ENCODE measurements around the gene SATB1.

Gene SATB1

DNA sequence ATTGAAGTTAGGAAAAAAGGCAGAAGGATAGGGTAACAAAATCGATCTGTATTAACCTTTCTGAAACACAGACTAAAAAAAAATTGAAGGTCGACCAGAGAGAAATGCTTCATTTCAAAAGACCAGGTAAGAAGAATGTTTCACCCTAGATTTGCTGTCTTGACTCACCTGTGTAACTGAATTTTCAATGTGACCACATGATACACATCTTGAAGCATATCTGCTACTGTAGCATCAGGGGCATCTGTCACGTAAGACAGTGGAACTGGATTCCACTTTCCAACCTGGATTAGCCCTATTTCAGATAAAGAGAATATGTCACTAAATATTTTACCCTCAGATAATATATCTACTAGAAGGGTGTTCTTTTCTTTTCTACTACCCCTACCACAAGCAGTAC lies 9.3 kb downstream of the SATB1 start:
- no peak overlapping the region for H3K27ac ChIP-seq (ENCODE audit: extremely low read depth, low read depth, low read length)
- H3K4me3 ChIP-seq (ENCODE audit: low read depth, low read length) = no peak overlapping the region
- TF ChIP-seq ZNF561 (tag by site-specific recombination; IDR thresholded peaks at IDR 0.05; ENCODE audit: borderline replicate concordance) (no peak), RBAK (tag by site-specific recombination; IDR thresholded peaks at IDR 0.05) (no peak), HOXC10 (CRISPR knock-in tag; IDR thresholded peaks at IDR 0.05) (no peak), KLF1 (tag by site-specific recombination; IDR thresholded peaks at IDR 0.05) (no peak), ZNF426 (tag by site-specific recombination; IDR thresholded peaks at IDR 0.05) (no peak), GLIS2 (tag by site-specific recombination; IDR thresholded peaks at IDR 0.05) (no peak), YY1 (tag by site-specific recombination; IDR thresholded peaks at IDR 0.05) (no peak), ZNF394 (tag by site-specific recombination; IDR thresholded peaks at IDR 0.05; ENCODE audit: borderline replicate concordance) (no peak), ZNF24 (tag by site-specific recombination; IDR thresholded peaks at IDR 0.05) (no peak), ZNF629 (tag by site-specific recombination; IDR thresholded peaks at IDR 0.05) (no peak), ZNF324 (tag by site-specific recombination; IDR thresholded peaks at IDR 0.05) (no peak), BCL11B (tag by site-specific recombination; IDR thresholded peaks at IDR 0.05; ENCODE audit: low read depth) (no peak), KLF8 (tag by site-specific recombination; IDR thresholded peaks at IDR 0.05) (no peak), ZNF660 (tag by site-specific recombination; IDR thresholded peaks at IDR 0.05) (no peak), ZSCAN5A (tag by site-specific recombination; IDR thresholded peaks at IDR 0.05) (no peak), PRDM6 (tag by site-specific recombination; IDR thresholded peaks at IDR 0.05) (no peak)
- CTCF ChIA-PET = no interaction called here
- peaks cover 0 to 24% of the 10 kb centered on the region in 2 experiments; a peak in 2 of 3 replicates for H3K36me3 ChIP-seq (ENCODE audit: control insufficient read depth in 2 of 2, insufficient read depth in 1 of 2, low read length in 2 of 2)
- no peaks in the 10 kb centered on the region for H3K9me3 ChIP-seq (ENCODE audit: control insufficient read depth, insufficient read depth, low read depth, low read length)
- POLR2A ChIA-PET = no interaction called here
- H3K4me1 ChIP-seq (ENCODE audit: control insufficient read depth, insufficient read depth, low read length) = peaks cover 3% of the 10 kb centered on the region

DNA sequence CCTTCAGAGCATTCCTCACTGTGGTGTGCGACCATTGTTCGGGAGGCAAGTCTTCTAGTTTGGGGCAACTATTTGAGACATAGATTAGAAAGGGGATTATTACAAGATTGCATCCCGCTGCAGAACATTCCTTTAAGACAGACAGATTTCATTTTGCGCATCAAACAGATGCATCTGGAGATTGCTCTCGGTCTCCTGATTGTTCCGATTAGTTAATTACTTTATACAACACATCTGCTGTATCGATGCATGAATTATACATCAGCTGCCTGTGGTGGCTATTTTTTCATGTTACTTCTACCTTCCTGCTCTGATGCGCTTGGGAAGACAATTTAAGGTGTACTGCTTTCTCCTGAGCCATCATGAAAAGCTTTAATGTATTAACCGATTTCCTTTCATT lies 10.0 kb downstream of the SATB1 start:
- no peak for TF ChIP-seq IKZF3 (tag by site-specific recombination; IDR thresholded peaks at IDR 0.05)
- TF ChIP-seq ZNF341 (tag by site-specific recombination; IDR thresholded peaks at IDR 0.05; ENCODE audit: low read depth) = no peak
- TF ChIP-seq BCL11A (tag by site-specific recombination; IDR thresholded peaks at IDR 0.05; ENCODE audit: low read depth) = no peak
- no peak for TF ChIP-seq SETDB1 (IDR thresholded peaks at IDR 0.05; ENCODE audit: insufficient read length, low read length)
- no peak for TF ChIP-seq SP7 (tag by site-specific recombination; IDR thresholded peaks at IDR 0.05)
- TF ChIP-seq ZNF202 (tag by site-specific recombination; IDR thresholded peaks at IDR 0.05; ENCODE audit: borderline replicate concordance) = no peak
- TF ChIP-seq ZNF610 (tag by site-specific recombination; IDR thresholded peaks at IDR 0.05; ENCODE audit: borderline replicate concordance) = no peak
- TF ChIP-seq KLF8 (tag by site-specific recombination; IDR thresholded peaks at IDR 0.05) = no peak
- no peak for TF ChIP-seq ZNF521 (tag by site-specific recombination; IDR thresholded peaks at IDR 0.05)
- TF ChIP-seq ZNF777 (tag by site-specific recombination; IDR thresholded peaks at IDR 0.05; ENCODE audit: borderline replicate concordance) = no peak
- TF ChIP-seq ZNF529 (tag by site-specific recombination; IDR thresholded peaks at IDR 0.05; ENCODE audit: insufficient replicate concordance) = no peak
- TF ChIP-seq ZNF837 (tag by site-specific recombination; IDR thresholded peaks at IDR 0.05) = no peak
- no peak for TF ChIP-seq PRDM6 (tag by site-specific recombination; IDR thresholded peaks at IDR 0.05)
- no peak for TF ChIP-seq ZNF571 (tag by site-specific recombination; IDR thresholded peaks at IDR 0.05)
- no peaks in the 10 kb centered on the region for H3K9me3 ChIP-seq (ENCODE audit: control insufficient read depth, insufficient read depth, low read depth, low read length)
- H3K4me1 ChIP-seq (ENCODE audit: control insufficient read depth, insufficient read depth, low read length) = peaks cover 3% of the 10 kb centered on the region
- ChIA-PET CTCF (no interaction called here), POLR2A (no interaction called here)
- H3K4me3 ChIP-seq (ENCODE audit: low read depth, low read length) = no peak overlapping the region
- H3K27ac ChIP-seq (ENCODE audit: extremely low read depth, low read depth, low read length) = no peak overlapping the region
- peaks cover 0 to 24% of the 10 kb centered on the region in 2 experiments; a peak in 2 of 3 replicates for H3K36me3 ChIP-seq (ENCODE audit: control insufficient read depth in 2 of 2, insufficient read depth in 1 of 2, low read length in 2 of 2)
